ENCODE results near the gene SPHK2. TPM values are rescaled to one million over a fixed set of nuclear protein-coding genes. Genes with fewer than 3 reads are reported as not detected.

The SPHK2 gene
- polyA plus RNA-seq, 2 of the 4 experiments (the other 2 are of a cell fraction): 6.1 to 18.3 TPM

GRCh38 chr19:48641850-48642249 lies 22.5 kb downstream of the SPHK2 start:
- 84% methylated on average over 2 of the region's 2 CpGs for WGBS (ENCODE audit: missing lambda C conversion rate)
- DNase-seq (ENCODE audit: low read depth in 1 of 2, low spot score in 1 of 2): no peak
- ATAC-seq: no peak
- TF ChIP-seq RAD21 (conservative IDR thresholded peaks at IDR 0.05 in 1 of 2, IDR thresholded peaks at IDR 0.05 in 1 of 2): no peak
- TF ChIP-seq PBX3 (IDR thresholded peaks at IDR 0.05): no peak
- no peak for TF ChIP-seq RARB (CRISPR knock-in tag; IDR thresholded peaks at IDR 0.05)
- TF ChIP-seq, protein P1, sequence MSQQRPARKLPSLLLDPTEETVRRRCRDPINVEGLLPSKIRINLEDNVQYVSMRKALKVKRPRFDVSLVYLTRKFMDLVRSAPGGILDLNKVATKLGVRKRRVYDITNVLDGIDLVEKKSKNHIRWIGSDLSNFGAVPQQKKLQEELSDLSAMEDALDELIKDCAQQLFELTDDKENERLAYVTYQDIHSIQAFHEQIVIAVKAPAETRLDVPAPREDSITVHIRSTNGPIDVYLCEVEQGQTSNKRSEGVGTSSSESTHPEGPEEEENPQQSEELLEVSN (IDR thresholded peaks at IDR 0.05; ENCODE audit: borderline replicate concordance, low read depth): no peak
- no peak for TF ChIP-seq EP300 (IDR thresholded peaks at IDR 0.05)
- TF ChIP-seq HDAC2 (IDR thresholded peaks at IDR 0.05): no peak
- no peak for TF ChIP-seq PHF8 (IDR thresholded peaks at IDR 0.05; ENCODE audit: borderline replicate concordance, low read depth)
- TF ChIP-seq RFX5 (IDR thresholded peaks at IDR 0.05): no peak
- TF ChIP-seq NPAS2 (CRISPR knock-in tag; IDR thresholded peaks at IDR 0.05; ENCODE audit: borderline replicate concordance): no peak
- TF ChIP-seq ZFP36 (IDR thresholded peaks at IDR 0.05; ENCODE audit: borderline replicate concordance, partially characterized antibody): no peak
- H3K4me2 ChIP-seq: no peak overlapping the region
- no peak overlapping the region for H3K27ac ChIP-seq
- FAIRE-seq: no peak
- no peaks in the 10 kb centered on the region for H3K9me3 ChIP-seq
- H3K4me1 ChIP-seq: peaks cover 21% of the 10 kb centered on the region
- ChIA-PET CTCF (interaction anchor here (0.7 to 1.5 kb wide), 4 partner anchors 33 to 194 kb away, joined by 3 to 6 read pairs (median 4); partner anchors contain the start of gene HSD17B14), POLR2A (interaction anchor here (0.7 kb wide), 1 partner anchor 97 kb away, joined by 8 read pairs; no protein-coding TSS in a partner anchor)
- H3K4me3 ChIP-seq: no peak overlapping the region

DNA sequence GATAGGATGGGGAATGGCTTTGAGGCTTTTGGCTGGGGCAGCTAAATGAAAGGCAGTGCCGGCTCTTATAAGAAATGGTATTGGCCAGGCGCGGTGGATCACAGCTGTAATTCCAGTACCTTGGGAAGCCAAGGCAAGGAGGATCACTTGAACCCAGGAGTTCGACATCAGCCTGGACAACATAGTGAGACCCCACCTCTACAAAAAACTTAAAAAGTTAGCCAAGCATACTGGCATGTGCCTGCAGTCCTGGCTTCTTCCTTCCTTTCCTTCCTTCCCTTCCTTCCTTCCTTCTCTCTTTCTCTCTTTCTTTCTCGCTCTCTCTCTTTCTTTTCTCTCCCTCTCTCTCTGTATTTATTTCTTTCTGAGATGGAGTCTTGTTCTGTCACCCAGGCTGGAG lies 23.6 kb downstream of the SPHK2 start:
- CTCF ChIA-PET: interaction anchor here (0.6 to 3.5 kb wide), 5 partner anchors 14 to 145 kb away, joined by 3 to 26 read pairs (median 4); no protein-coding TSS in a partner anchor
- no peak for FAIRE-seq
- no peak overlapping the region for H3K4me3 ChIP-seq
- H3K27ac ChIP-seq: no peak overlapping the region
- WGBS (ENCODE audit: missing lambda C conversion rate): 80% methylated on average over 5 of the region's 5 CpGs
- DNase-seq (ENCODE audit: low read depth in 1 of 2, low spot score in 1 of 2): no peak
- ATAC-seq: no peak
- POLR2A ChIA-PET: interaction anchor here (0.7 to 1.4 kb wide), 2 partner anchors 24 to 350 kb away, joined by 3 to 6 read pairs; partner anchors contain the start of genes GYS1, RPL18 and SPHK2
- H3K4me1 ChIP-seq: peaks cover 25% of the 10 kb centered on the region
- no peak for TF ChIP-seq HOXB5 (CRISPR knock-in tag; IDR thresholded peaks at IDR 0.05)
- no peak for TF ChIP-seq POLR2AphosphoS2 (conservative IDR thresholded peaks at IDR 0.05; ENCODE audit: low read length)
- TF ChIP-seq, protein P2, sequence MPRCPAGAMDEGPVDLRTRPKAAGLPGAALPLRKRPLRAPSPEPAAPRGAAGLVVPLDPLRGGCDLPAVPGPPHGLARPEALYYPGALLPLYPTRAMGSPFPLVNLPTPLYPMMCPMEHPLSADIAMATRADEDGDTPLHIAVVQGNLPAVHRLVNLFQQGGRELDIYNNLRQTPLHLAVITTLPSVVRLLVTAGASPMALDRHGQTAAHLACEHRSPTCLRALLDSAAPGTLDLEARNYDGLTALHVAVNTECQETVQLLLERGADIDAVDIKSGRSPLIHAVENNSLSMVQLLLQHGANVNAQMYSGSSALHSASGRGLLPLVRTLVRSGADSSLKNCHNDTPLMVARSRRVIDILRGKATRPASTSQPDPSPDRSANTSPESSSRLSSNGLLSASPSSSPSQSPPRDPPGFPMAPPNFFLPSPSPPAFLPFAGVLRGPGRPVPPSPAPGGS (IDR thresholded peaks at IDR 0.05): no peak
- TF ChIP-seq PHF8 (IDR thresholded peaks at IDR 0.05; ENCODE audit: borderline replicate concordance, low read depth): no peak
- TF ChIP-seq MAX (IDR thresholded peaks at IDR 0.05): no peak
- no peak for TF ChIP-seq HOXB13 (CRISPR knock-in tag; IDR thresholded peaks at IDR 0.05; ENCODE audit: low read depth)
- no peak for TF ChIP-seq ZC3H11A (IDR thresholded peaks at IDR 0.05)
- TF ChIP-seq FOSB (CRISPR knock-in tag; IDR thresholded peaks at IDR 0.05): no peak
- TF ChIP-seq, protein P3, sequence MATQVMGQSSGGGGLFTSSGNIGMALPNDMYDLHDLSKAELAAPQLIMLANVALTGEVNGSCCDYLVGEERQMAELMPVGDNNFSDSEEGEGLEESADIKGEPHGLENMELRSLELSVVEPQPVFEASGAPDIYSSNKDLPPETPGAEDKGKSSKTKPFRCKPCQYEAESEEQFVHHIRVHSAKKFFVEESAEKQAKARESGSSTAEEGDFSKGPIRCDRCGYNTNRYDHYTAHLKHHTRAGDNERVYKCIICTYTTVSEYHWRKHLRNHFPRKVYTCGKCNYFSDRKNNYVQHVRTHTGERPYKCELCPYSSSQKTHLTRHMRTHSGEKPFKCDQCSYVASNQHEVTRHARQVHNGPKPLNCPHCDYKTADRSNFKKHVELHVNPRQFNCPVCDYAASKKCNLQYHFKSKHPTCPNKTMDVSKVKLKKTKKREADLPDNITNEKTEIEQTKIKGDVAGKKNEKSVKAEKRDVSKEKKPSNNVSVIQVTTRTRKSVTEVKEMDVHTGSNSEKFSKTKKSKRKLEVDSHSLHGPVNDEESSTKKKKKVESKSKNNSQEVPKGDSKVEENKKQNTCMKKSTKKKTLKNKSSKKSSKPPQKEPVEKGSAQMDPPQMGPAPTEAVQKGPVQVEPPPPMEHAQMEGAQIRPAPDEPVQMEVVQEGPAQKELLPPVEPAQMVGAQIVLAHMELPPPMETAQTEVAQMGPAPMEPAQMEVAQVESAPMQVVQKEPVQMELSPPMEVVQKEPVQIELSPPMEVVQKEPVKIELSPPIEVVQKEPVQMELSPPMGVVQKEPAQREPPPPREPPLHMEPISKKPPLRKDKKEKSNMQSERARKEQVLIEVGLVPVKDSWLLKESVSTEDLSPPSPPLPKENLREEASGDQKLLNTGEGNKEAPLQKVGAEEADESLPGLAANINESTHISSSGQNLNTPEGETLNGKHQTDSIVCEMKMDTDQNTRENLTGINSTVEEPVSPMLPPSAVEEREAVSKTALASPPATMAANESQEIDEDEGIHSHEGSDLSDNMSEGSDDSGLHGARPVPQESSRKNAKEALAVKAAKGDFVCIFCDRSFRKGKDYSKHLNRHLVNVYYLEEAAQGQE (IDR thresholded peaks at IDR 0.05): no peak
- TF ChIP-seq RFX5 (IDR thresholded peaks at IDR 0.05): no peak
- no peak for TF ChIP-seq GATA3 (IDR thresholded peaks at IDR 0.05; ENCODE audit: borderline replicate concordance)
- TF ChIP-seq HOXA7 (CRISPR knock-in tag; IDR thresholded peaks at IDR 0.05): no peak
- TF ChIP-seq SMC3 (IDR thresholded peaks at IDR 0.05): no peak
- TF ChIP-seq JUN (IDR thresholded peaks at IDR 0.05): no peak
- no peak overlapping the region for H3K4me2 ChIP-seq
- H3K9me3 ChIP-seq: no peaks in the 10 kb centered on the region

All from A549 (cell line).